GM10266 (cell line): Measurements from ENCODE around the gene PDSS2.
"Not testable (repeated sequence)": the region's sequence is repeated elsewhere in the genome, so short reads cannot be mapped to it uniquely, and the experiment has no call there.

ENCODE experiments used
- DNase-seq: peaks from one replicate; pipeline ENCODE4 v3.0.0; 2012; ENCODE audit errors: extremely low spot score
- CTCF ChIP-seq: IDR thresholded peaks from 2 replicates; pipeline ENCODE4 v1.5.1; 2012; ENCODE audit warnings: mild to moderate bottlenecking, low read depth; ENCODE audit not compliant: control insufficient read depth, insufficient read depth; ENCODE audit errors: missing control alignments

The PDSS2 gene

GRCh38 chr6:107488174-107488874 is 29.0 kb upstream of the PDSS2 start:
- DNase-seq, result no peak

DNA sequence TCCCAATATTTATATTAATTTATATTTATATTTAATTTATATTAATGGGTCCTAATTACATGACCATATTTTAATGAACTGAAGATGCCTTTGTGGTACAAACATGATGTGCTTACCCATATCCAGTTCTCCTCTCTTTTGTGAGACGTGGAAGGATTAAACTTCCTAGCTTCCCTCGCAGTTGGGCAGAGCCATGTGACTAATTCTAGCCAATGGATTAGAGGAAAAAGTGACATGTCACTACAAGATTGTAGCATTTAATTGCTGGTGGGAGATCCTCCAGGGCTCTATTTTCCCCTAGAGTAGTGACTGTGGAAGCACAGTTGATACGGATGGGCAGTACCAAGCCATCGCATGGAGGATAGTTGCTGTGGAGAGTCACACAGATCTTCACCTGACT is 25.8 kb upstream of the PDSS2 start:
- DNase-seq, result no peak
- no peak for TF ChIP-seq CTCF

More at GRCh38 chr6:107488174-107488874, 29.0 kb upstream of the PDSS2 start:
- no peak for TF ChIP-seq CTCF

GRCh38 chr6:107479089-107479690 is 19.8 kb upstream of the PDSS2 start:
- no peak for TF ChIP-seq CTCF
- DNase-seq, result no peak

- not testable (repeated sequence) for DNase-seq
These were observed 16.5 kb upstream of the PDSS2 start for GRCh38 chr6:107475826-107476225.

DNA sequence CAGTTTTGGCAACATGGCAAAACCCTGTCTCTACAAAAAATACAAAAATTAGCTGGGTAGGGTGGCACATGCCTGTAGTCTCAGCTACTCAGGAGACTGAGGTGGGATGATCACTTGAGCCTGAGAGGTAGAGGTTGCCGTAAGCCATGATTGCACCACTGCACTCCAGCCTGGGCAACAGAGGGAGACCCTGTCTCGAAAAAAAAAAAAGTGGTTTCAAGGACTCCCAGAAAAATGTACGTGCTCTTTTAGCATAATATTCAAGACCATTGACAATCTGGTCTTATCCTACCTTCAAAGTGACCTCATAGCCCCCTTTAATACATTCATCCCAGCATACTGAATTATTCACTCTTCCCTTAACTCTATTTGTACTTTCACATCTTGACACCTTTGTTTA is 16.0 kb upstream of the PDSS2 start:
- not testable (repeated sequence) for DNase-seq

DNA sequence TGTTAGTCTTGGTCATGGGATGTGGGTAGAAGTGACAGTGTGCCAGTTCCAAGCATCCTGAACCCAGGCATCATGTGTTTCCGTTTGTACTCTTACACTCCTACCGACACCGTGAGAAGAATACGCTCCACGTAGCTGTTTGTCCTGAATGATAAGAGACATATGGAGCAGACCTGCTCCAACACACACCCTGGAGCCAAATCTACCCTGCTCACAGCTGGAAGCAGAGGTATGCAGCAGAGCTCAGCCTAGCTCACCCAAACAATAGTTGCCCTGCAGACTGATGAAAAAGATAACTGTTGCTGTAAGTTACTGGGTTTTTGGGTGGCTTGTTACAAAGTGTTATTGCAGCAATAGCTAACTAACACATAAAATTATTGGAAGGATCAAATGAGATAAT is 14.3 kb upstream of the PDSS2 start:
- TF ChIP-seq CTCF, result no peak
- no peak for DNase-seq

GRCh38 chr6:107470364-107470763 is 11.0 kb upstream of the PDSS2 start:
- TF ChIP-seq CTCF, result no peak

GRCh38 chr6:107466062-107466461 is 6.7 kb upstream of the PDSS2 start:
- DNase-seq, result no peak
- no peak for TF ChIP-seq CTCF

More at GRCh38 chr6:107470364-107470763, 11.0 kb upstream of the PDSS2 start:
- no peak for DNase-seq
